H9 (cell line): ENCODE results near the gene CSNK1A1. TPM values are rescaled to one million over a fixed set of nuclear protein-coding genes. Genes with fewer than 3 reads are reported as not detected.
A peak's percentile ranks its signal among the peaks of the same experiment; 100 is the strongest.

Experiments
- DNase-seq: peaks from one replicate; pipeline ENCODE4 v3.0.0-alpha.2; 2017
- H2AFZ ChIP-seq: one replicate; pipeline ENCODE4 v1.6.1; 2013; ENCODE audit warnings: mild to moderate bottlenecking, low read length, control low read depth, moderate library complexity
- H2AK5ac ChIP-seq: 2 replicates; pipeline ENCODE4 v1.6.1; 2013; ENCODE audit warnings: low read length, control low read depth, mixed read lengths; ENCODE audit not compliant: insufficient read length
- H2BK120ac ChIP-seq: one replicate; pipeline ENCODE4 v1.6.1; 2013; ENCODE audit warnings: low read depth, mild to moderate bottlenecking, low read length, control low read depth, inconsistent platforms; ENCODE audit not compliant: poor library complexity, severe bottlenecking
- H2BK12ac ChIP-seq: 2 replicates; pipeline ENCODE4 v1.6.1; 2013; ENCODE audit warnings: low read length, control low read depth, mixed read lengths, low read depth; ENCODE audit not compliant: insufficient read length
- H2BK15ac ChIP-seq: 2 replicates; pipeline ENCODE4 v1.6.1; 2013; ENCODE audit warnings: low read depth, low read length, control low read depth
- H2BK20ac ChIP-seq: one replicate; pipeline ENCODE4 v1.6.1; 2013; ENCODE audit warnings: low read depth, mild to moderate bottlenecking, low read length, control low read depth, inconsistent platforms; ENCODE audit not compliant: poor library complexity, severe bottlenecking
- H2BK5ac ChIP-seq: 2 replicates; pipeline ENCODE4 v1.6.1; 2013; ENCODE audit warnings: low read length, control low read depth, mixed read lengths; ENCODE audit not compliant: insufficient read length
- H3K14ac ChIP-seq: 2 replicates; pipeline ENCODE4 v1.6.1; 2013; ENCODE audit warnings: low read length, control low read depth; ENCODE audit not compliant: insufficient read depth
- H3K18ac ChIP-seq: 2 replicates; pipeline ENCODE4 v1.6.1; 2013; ENCODE audit warnings: low read depth, mild to moderate bottlenecking, mixed read lengths, low read length, control low read depth; ENCODE audit not compliant: insufficient read length
- H3K23ac ChIP-seq: 2 replicates; pipeline ENCODE4 v1.6.1; 2013; ENCODE audit warnings: low read length, control low read depth, mixed read lengths, low read depth; ENCODE audit not compliant: insufficient read length
- H3K23me2 ChIP-seq: 2 replicates; pipeline ENCODE4 v1.6.1; 2013; ENCODE audit warnings: low read depth, mild to moderate bottlenecking, mixed read lengths, low read length, control low read depth; ENCODE audit not compliant: insufficient read length, poor library complexity, severe bottlenecking
- H3K27ac ChIP-seq: 2 replicates; pipeline ENCODE4 v1.5.1; 2013; ENCODE audit warnings: low read length, control low read depth, mixed read lengths, low read depth; ENCODE audit not compliant: insufficient read length
- H3K27me3 ChIP-seq: 2 replicates; pipeline ENCODE4 v1.6.1; 2013; ENCODE audit warnings: low read length, control low read depth, inconsistent platforms; ENCODE audit not compliant: insufficient read depth
- H3K4ac ChIP-seq: 2 replicates; pipeline ENCODE4 v1.6.1; 2013; ENCODE audit warnings: low read depth, mild to moderate bottlenecking, control low read depth, inconsistent platforms, low read length, moderate library complexity
- H3K4me1 ChIP-seq: 2 replicates; pipeline ENCODE4 v1.6.1; 2013; ENCODE audit warnings: low read length, control low read depth, inconsistent platforms; ENCODE audit not compliant: insufficient read depth
- H3K4me2 ChIP-seq: 2 replicates; pipeline ENCODE4 v1.6.1; 2013; ENCODE audit warnings: low read length, control low read depth, mixed read lengths; ENCODE audit not compliant: insufficient read length, insufficient read depth
- H3K56ac ChIP-seq: 2 replicates; pipeline ENCODE4 v1.6.1; 2013; ENCODE audit warnings: low read depth, mild to moderate bottlenecking, mixed read lengths, low read length, control low read depth; ENCODE audit not compliant: insufficient read length
- H3K79me1 ChIP-seq: 2 replicates; pipeline ENCODE4 v1.6.1; 2013; ENCODE audit warnings: low read depth, mild to moderate bottlenecking, moderate library complexity, low read length, control low read depth, inconsistent platforms; ENCODE audit not compliant: insufficient read depth, poor library complexity, severe bottlenecking
- H3K79me2 ChIP-seq: 2 replicates; pipeline ENCODE4 v1.6.1; 2013; ENCODE audit warnings: low read length, control low read depth, inconsistent platforms; ENCODE audit not compliant: insufficient read depth
- H3K9ac ChIP-seq: 2 replicates; pipeline ENCODE4 v1.6.1; 2013; ENCODE audit warnings: low read length, control low read depth, mixed read lengths; ENCODE audit not compliant: insufficient read length; ENCODE audit errors: extremely low read depth
- H3K9me3 ChIP-seq: one replicate; pipeline ENCODE4 v1.6.1; 2013; ENCODE audit warnings: low read depth, low read length, inconsistent platforms; ENCODE audit not compliant: control insufficient read depth
- H3T11ph ChIP-seq: one replicate; pipeline ENCODE4 v1.6.1; 2013; ENCODE audit warnings: mild to moderate bottlenecking, low read length, control low read depth, inconsistent platforms
- H4K20me1 ChIP-seq: one replicate; pipeline ENCODE4 v1.6.1; 2013; ENCODE audit not compliant: control insufficient read depth, insufficient read length, insufficient read depth
- H4K5ac ChIP-seq: 2 replicates; pipeline ENCODE4 v1.6.1; 2013; ENCODE audit warnings: low read depth, mild to moderate bottlenecking, mixed read lengths, low read length, control low read depth; ENCODE audit not compliant: insufficient read length
- H4K8ac ChIP-seq: replicated peaks from 2 replicates; pipeline ENCODE4 v1.6.1; 2013; ENCODE audit warnings: low read length, control low read depth, mixed read lengths, low read depth; ENCODE audit not compliant: insufficient read length
- H4K91ac ChIP-seq: 2 replicates; pipeline ENCODE4 v1.6.1; 2013; ENCODE audit warnings: low read depth, mild to moderate bottlenecking, moderate library complexity, mixed read lengths, low read length, control low read depth; ENCODE audit not compliant: insufficient read length
- H3K27ac Mint-ChIP-seq, 3 experiments: 2 replicates in 2 of 3; 3 replicates in 1 of 3; pipeline ENCODE4 v1.8.0; 2020 to 2021; ENCODE audit warnings: mixed read lengths in 3 of 3, mild to moderate bottlenecking in 1 of 3, moderate library complexity in 1 of 3
- H3K27me3 Mint-ChIP-seq: 2 replicates; pipeline ENCODE4 v1.8.0; 2021; ENCODE audit warnings: low read depth, mild to moderate bottlenecking, moderate library complexity, mixed read lengths
- H3K36me3 Mint-ChIP-seq, 3 experiments: 2 replicates in 2 of 3; 3 replicates in 1 of 3; pipeline ENCODE4 v1.8.0; 2020 to 2021; ENCODE audit warnings: low read depth in 3 of 3, mixed read lengths in 3 of 3; ENCODE audit not compliant: insufficient read depth in 1 of 3
- H3K4me1 Mint-ChIP-seq, 2 experiments: 2 replicates each; pipeline ENCODE4 v1.8.0; 2020; ENCODE audit warnings: mixed read lengths in 2 of 2
- H3K4me3 Mint-ChIP-seq, 2 experiments: 2 replicates in 1 of 2; 3 replicates in 1 of 2; pipeline ENCODE4 v1.8.0; 2020 to 2021; ENCODE audit warnings: mild to moderate bottlenecking in 2 of 2, mixed read lengths in 2 of 2, moderate library complexity in 1 of 2
- H3K9me3 Mint-ChIP-seq, 2 experiments: 2 replicates in 1 of 2; 3 replicates in 1 of 2; pipeline ENCODE4 v1.8.0; 2020; ENCODE audit warnings: mild to moderate bottlenecking in 2 of 2, mixed read lengths in 2 of 2, moderate library complexity in 1 of 2
- CTCF ChIP-seq: fragments of 200-600 bp; sonication (generic); conservative IDR thresholded peaks from 3 replicates; pipeline ENCODE4 v1.8.0; 2021; ENCODE audit warnings: antibody characterized with exemption, mild to moderate bottlenecking
- WGBS: extraction: QIAGEN DNeasy Blood & Tissue Kit; methylation state at CpG from one replicate; pipeline ENCODE4 v1.1.7; 2013; ENCODE audit warnings: missing lambda C conversion rate, low lambda C conversion rate, mixed read lengths; ENCODE audit not compliant: insufficient read length; ENCODE audit errors: extremely low coverage; 5-methylcytosine and 5-hydroxymethylcytosine counted together
- total RNA-seq: library from RNA; stranded (reverse); gene quantifications from 2 replicates; pipeline ENCODE4 v1.2.1, GENCODE V29; 2021

Gene CSNK1A1
- total RNA-seq, 1 experiment from 2014 or later, result 310 TPM

- H3K56ac ChIP-seq, result no peak overlapping the region
- H2BK5ac ChIP-seq, result no peak overlapping the region
- no peak overlapping the region for H4K5ac ChIP-seq
- no peak overlapping the region for H3K4ac ChIP-seq
- peaks cover 2% of the 10 kb centered on the region; the same call in 1 of the 2 replicates for H3K27me3 Mint-ChIP-seq
- H2AK5ac ChIP-seq, result no peak overlapping the region
- no peaks in the 10 kb centered on the region for H4K20me1 ChIP-seq
- no peaks in the 10 kb centered on the region for H3K9me3 ChIP-seq
- no peaks in the 10 kb centered on the region for H3K79me2 ChIP-seq
- no peak overlapping the region for H2BK12ac ChIP-seq
- H3K27ac Mint-ChIP-seq, result no peak overlapping the region; a peak in 1 of 7 replicates
- no peak for TF ChIP-seq CTCF
- no peak overlapping the region for H3T11ph ChIP-seq
- no peak overlapping the region for H3K23ac ChIP-seq
- no peak overlapping the region for H2AFZ ChIP-seq
- no peaks in the 10 kb centered on the region for H3K27me3 ChIP-seq
- H3K4me1 ChIP-seq, result no peaks in the 10 kb centered on the region
- H4K8ac ChIP-seq, result no peak overlapping the region
- H2BK15ac ChIP-seq, result no peak overlapping the region
- H3K27ac ChIP-seq, result no peak overlapping the region
- H3K9me3 Mint-ChIP-seq, result no peaks in the 10 kb centered on the region
- H3K14ac ChIP-seq, result no peak overlapping the region
- H3K9ac ChIP-seq, result no peak overlapping the region
- H3K23me2 ChIP-seq, result no peaks in the 10 kb centered on the region
- H2BK20ac ChIP-seq, result no peak overlapping the region
- H2BK120ac ChIP-seq, result no peak overlapping the region
- no peaks in the 10 kb centered on the region for H3K79me1 ChIP-seq
- H3K4me3 Mint-ChIP-seq, result no peak overlapping the region
- no peak overlapping the region for H3K18ac ChIP-seq
- H4K91ac ChIP-seq, result no peak overlapping the region
- WGBS, result no CpG with 5 or more reads among the region's 5 CpGs
- H3K36me3 Mint-ChIP-seq, result no peaks in the 10 kb centered on the region
- peak; percentile 22 for DNase-seq
- H3K4me1 Mint-ChIP-seq, result peaks cover 0 to 4% of the 10 kb centered on the region in 2 experiments; a peak in 2 of 4 replicates
- no peak overlapping the region for H3K4me2 ChIP-seq
Observed at GRCh38 chr5:149486726-149487635, 64.3 kb downstream of the CSNK1A1 start.
